MV-4-11 (cell line): ENCODE measurements around the gene FKBP4.
A peak's percentile ranks its signal among the peaks of the same experiment; 100 is the strongest.
"Not testable (repeated sequence)": the region's sequence is repeated elsewhere in the genome, so short reads cannot be mapped to it uniquely, and the experiment has no call there.

Source experiments
- DNase-seq: peaks from one replicate; lab custom pipeline; 2025; lab: John Stamatoyannopoulos, UW

The FKBP4 gene, protein sequence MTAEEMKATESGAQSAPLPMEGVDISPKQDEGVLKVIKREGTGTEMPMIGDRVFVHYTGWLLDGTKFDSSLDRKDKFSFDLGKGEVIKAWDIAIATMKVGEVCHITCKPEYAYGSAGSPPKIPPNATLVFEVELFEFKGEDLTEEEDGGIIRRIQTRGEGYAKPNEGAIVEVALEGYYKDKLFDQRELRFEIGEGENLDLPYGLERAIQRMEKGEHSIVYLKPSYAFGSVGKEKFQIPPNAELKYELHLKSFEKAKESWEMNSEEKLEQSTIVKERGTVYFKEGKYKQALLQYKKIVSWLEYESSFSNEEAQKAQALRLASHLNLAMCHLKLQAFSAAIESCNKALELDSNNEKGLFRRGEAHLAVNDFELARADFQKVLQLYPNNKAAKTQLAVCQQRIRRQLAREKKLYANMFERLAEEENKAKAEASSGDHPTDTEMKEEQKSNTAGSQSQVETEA

DNA sequence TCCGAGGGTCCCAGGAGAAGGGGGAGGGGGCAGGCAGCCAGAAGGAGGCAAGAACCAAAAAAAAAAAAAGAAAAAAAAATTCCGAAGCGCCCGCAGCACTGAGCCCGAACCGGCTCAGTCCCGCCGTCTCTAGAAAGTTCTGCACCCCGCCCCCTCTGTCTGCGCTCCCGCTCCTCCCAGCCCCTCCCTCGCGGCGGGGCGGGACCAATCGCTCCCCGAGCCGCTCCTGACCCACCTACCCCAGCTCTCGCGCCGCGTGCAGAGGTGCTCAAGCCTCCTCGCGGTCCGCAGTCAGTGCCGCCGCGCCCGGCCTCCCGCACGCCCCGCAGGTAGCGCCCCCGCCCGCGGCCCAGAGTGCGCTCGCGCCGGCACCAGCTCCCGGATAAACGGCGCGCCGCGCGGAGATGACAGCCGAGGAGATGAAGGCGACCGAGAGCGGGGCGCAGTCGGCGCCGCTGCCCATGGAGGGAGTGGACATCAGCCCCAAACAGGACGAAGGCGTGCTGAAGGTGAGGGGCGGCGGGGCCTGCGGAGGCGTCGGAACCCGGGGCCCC lies at the start of gene FKBP4:
Gene FKBP4, plus strand, starts transcription at position 235 of the 554 bp plus-strand sequence. Its CDS starts 170 bp downstream, at position 405.
- DNase-seq = peak; percentile 75

DNA sequence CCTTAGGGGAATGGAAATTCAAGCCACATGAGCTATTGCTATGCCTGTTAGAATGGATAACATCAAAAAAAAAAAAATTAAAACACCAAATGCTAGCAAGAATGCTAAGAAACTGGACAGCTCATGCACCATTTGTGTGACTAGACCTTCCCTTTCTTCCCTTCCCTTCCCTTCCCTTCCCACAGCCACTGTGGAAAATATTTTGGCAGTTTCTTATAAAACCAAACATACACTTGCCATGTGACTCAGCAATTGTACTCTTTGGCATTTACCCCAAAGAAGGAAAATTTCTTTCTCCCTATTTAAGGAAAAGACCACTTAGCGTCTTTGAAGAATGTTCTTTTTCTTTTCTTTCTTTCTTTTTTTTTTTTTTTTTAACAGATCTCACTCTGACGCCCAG lies 49.1 kb upstream of the FKBP4 start:
- DNase-seq = no peak

DNA sequence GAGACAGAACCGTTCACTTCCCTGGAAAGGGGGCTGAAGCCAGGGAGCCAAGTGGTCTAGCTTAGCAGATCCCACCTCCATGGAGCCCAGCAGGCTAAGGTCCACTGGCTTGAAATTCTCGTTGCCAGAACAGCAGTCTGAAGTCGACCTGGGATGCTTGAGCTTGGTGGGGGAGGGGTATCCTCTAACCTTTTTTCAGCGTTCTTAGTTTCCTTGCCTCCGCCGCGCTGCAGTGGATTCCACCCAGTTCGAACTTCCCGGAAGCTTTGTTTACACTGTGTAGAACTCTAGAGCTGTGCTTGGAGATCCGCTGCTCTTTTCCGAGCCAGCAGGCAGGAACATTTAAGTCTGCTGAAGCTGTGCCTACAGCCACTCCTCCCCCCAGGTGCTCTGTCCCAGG lies 45.2 kb upstream of the FKBP4 start:
- DNase-seq = no peak

DNA sequence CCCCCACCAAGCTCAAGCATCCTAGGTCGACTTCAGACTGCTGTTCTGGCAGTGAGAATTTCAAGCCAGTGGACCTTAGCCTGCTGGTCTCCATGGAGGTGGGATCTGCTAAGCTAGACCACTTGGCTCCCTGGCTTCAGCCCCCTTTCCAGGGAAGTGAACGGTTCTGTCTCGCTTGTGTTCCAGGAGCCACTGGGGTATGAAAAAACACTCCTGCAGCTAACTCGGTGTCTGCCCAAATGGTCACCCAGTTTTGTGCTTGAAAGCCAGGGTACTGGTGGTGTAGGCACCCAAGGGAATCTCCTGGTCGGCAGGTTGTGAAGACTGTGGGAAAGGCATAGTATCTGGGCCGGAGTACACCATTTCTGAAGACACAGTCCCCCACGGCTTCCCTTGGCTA lies 44.6 kb upstream of the FKBP4 start:
- no peak for DNase-seq

DNA sequence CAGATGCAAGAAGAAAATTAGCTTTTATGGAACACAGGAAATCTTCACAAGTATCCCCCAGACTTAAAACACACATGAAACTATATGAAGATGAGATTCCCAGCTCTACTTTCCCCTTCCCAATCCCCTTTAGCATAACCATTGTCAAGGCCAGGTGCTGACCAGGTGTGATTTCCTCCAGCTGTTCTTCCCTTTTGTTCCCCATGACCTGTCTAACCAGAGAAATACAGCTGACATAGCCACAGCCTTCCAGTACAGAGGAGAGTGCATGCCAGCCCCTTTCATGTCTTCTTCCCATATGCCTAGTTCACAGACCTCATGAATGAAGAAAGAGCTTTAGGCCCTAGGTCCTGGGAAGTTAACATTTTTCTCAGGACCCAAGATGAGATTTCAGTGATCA lies 43.5 kb upstream of the FKBP4 start:
- DNase-seq = no peak

DNA sequence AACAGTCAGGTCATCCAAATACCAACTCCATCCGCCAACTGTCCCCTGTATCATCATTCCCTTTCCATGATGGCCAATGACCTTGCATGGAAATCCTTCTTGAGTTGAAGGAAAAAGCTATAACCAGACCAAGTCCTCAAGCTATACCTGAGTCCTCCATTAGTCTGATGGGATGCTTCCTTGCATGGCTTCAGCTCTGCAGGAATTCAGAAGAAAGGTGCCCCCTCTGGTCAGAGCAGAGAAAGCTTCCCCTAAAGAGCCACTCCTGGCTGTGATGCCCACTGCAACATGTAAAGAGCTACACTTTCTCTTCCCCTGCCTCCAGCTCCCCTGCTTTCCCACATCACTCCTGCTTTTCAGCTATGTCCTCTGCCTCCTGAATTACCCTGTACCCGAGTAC lies 43.1 kb upstream of the FKBP4 start:
- DNase-seq = no peak

DNA sequence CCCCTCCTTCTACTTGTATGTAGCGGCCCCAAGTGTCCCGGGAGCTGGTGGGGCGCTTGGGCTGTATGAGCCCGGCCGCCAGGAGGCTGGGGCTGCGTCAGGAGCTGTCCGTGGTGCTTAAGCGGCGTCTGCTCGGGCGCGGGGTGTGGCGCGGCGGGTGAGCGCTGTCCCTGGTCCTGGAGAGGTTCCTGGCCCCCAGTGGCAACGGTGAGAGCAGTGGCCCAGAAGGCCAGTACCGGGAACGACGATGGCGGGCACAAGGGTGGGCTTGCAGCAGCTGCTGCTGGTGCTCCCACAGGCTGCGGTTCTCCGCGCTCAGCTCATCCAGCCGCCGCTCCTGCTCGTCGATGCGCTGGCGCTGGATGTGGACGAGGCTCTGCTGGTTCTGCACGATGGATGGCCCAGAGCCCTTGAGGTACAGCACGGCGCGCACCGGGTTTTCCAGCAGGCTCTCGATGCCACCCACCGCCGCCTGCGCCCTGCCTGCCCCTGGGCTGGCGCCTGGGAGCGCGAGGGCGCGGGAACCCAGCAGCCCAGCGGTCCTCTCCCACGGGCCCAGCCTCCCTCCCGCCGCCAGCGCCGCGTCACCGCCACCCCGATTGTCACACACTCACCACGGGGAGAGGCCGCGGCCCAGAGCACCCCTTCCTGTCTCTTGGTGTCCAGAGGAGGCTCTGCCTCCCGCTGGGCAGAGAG lies 41.9 kb upstream of the FKBP4 start:
- peak; percentile 47 for DNase-seq

DNA sequence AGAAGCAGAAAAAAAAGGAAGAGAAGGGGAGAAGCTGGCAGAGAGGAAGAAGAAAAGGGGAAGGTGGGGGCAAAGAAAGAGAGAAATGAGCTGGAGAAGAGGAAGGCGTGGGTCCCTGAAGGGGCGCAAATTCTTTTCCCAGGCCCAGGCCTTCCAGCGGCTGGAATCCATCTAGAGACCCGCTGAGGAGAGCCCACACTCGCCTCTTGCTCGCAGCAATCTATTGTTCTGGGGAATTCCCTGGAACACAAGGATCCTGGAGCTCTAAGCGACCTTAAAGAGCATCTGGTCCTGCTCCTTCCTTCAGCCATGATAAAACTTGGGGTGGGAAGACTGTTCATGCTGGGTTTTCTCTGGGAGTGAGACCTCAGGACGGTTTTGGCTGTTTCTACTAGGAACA lies 41.2 kb upstream of the FKBP4 start:
- no peak for DNase-seq

DNA sequence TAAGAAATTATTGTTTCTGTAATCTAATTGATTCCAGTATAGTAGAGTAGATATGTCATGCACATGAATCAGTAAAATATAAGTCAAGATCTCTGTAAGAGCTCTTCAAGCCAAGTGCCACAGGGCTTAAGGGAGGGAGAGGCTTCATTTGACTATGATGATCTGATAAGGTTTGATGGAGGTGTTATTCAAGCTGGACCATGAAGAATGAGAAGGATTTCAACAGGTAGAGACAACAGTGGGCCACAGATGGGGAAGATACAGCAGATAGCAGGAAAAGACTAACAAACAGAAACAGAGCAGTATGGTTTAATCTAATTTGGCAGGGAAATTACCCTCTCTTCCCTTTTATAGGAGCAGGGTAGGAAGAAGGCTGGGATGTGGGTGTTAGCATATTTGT lies 40.6 kb upstream of the FKBP4 start:
- no peak for DNase-seq

DNA sequence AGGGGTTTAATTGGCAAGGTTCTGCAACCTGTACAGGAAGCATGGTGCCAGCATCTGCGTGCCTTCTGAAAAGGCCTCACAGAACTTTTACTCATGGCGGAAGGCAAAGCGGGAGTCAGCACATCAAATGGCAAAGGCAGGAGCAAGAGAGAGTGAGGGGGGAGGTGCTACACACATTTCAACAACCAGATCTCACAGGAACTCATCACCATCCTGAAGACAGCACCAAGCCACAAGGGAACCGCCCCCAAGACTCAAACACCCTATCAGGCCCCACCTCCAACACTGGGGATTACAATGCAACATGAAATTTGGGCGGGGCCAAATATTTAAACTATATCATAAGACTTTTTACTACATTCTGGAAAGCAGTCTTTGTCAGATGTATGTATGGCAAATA lies 38.0 kb upstream of the FKBP4 start:
- DNase-seq = no peak

DNA sequence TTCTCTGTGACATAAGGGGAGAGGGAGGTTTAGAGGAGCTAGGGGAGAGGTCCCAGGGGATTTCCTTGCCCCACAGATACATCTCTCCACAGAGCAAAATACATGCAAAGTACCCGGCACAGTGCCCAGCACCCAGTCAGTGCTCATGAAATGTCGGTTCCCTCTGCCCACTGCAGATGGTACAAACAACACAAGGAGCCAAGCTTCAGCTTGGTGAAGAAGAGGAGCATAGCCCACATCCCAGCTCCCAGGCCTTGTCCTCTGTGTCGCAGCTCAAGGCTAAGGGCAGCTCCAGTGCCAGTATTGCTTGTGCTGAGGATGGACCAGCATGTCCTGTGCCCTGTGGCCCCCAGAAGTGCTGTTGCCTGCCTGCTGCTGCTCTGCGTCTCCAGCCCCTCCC lies 35.0 kb upstream of the FKBP4 start:
- no peak for DNase-seq

DNA sequence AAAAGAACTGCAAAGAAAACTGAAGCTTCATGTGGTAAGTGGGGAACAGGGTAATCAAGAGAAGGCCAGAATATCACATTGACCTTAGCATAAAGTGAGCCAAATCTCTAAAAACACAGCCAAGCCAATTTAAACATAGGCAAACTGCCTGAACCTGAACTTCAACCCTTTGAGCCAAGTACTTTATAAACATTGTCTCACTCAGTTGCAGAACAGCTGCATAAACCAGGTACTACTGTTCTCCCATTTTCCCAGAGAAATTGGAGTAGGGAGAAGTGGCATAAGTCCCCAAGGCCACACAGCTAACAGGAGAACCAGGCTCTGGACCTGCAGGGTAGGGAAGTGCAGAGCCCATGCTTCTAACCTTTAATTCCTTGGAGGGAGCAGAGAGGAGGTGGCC lies 30.4 kb upstream of the FKBP4 start:
- DNase-seq = no peak

DNA sequence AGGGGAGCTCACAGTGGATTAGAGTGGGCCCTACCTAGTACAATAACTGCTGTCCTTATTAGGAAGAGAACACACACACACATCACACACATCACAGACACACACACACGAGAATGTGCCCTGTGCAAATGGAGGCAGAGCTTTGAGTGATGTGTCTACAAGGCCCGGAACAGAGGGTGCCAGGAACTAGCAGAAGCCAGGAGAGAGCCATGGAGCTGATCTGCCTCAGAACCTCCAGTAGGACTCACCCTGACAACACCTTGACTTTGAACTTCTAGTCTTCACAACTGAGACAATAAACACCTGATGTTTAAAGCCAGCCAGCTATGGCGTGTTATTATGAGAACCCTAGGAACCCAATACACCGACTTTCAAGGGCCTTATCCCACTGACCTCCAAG lies 29.7 kb upstream of the FKBP4 start:
- DNase-seq = no peak

DNA sequence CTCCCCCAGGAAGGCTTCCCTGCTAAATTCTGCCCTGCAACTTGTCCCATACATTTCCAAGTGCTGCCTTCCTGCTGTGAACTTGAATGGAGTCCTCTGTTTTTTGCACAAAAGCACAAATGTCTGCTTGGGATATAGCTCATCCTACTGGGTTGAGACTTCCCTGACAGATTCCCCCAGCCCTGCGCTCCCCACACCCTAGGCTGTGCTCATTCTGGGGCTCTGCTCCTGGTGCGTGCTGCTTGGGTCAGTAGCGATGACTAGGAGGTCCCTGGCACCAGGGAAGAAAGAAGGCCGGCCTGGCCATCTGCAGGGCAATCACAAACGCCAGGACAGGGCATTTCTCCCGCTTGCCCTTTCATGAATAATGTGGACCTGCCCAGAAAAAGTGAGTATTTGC lies 29.2 kb upstream of the FKBP4 start:
- DNase-seq = no peak

DNA sequence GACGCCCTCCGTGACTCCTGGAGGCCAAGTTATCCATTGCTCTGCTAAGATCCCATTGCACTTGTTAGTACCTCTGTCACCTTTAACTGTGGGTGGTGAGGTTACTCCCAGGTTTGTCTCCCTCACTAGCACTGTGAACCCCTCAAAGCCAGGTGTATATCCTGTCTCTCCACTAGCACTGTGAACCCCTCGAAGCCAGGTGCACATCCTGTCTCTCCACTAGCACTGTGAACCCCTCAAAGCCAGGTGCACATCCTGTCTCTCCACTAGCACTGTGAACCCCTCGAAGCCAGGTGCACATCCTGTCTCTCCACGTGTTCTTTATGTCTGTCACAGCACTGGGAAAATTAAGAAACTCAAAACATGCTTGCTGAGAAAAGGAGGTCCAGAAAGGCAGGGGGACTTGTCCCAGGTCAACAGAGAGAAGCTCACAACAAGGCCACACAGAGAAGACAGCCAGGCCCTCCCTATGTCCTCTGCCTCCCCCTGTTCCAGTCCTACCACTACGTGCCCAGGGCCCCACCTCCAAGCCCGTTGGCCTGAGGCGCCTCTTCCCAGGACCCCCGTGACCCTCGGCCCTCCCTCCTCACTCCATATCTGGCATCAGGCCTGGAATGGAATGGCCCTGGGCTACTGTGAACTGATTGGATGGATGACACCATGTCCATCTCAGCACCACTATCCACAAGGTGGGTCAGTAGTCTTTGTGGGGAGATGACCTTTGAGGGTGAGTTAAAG lies 26.4 kb upstream of the FKBP4 start:
- DNase-seq = no peak

DNA sequence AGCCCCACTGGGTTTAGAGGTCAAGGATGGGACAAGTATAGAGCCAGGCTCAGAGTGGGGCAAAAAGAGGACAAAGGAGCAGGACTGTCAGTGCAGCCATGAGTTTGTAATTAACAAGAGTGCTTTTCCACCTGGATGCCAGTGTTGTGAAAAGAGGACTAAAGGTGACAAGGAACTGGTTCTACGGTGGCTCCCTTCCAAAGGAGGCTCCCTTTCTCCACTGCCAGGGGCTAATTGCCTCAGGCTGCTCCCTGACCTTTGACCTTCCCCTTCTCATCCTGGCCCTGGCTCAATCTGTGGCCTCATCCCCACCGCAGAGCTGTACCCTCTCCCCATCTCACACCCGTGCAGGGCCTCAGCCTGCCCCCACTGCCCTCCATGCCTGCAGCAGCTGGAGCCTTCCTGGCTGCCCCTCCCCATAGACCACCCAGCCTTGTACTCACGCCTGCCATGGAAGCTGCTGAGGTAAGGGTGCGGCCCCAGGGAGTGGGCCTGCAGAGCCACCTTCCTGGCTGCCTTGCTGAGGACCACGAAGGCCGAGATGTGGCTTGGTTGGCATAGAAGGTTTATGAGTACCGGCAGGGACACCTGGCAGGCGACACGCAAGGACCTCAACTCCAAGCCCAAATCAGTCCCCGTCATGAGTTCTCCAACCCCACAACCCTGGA lies 24.8 kb upstream of the FKBP4 start:
- DNase-seq = no peak

DNA sequence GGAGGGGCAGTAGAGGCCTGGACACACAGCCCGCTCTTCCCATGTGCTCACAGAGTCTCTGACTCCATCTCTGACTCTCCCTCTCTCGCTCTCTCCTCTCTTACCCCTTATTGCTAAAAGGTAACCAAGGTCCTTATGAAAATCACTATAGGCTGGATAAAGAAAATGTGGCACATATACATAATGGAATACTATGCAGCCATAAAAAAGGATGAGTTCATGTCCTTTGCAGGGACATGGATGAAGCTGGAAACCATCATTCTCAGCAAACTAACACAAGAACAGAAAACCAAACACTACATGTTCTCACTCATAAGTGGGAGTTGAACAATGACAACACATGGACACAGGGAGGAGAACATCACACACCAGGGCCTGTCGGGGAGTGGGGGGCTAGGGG lies 24.2 kb upstream of the FKBP4 start:
- not testable (repeated sequence) for DNase-seq

DNA sequence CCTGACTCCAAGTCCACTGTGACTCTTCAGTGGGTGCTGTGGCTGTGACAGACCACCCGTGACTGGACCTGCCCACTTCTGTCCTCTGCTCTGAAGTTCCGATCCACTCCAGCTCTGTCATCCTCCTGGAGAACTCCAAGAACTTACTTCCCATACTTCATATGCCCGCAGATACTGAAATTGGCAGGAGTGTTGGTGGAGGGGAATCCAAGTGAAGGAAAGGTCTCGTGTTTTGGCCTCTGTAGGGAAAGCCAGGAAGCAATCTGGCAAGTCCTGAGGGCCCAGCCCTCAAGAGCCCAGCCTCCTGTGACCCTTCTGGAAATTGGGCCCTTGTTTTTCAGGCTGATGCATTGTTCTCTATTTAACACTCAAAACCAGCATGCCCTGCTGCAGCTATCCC lies 22.4 kb upstream of the FKBP4 start:
- no peak for DNase-seq

DNA sequence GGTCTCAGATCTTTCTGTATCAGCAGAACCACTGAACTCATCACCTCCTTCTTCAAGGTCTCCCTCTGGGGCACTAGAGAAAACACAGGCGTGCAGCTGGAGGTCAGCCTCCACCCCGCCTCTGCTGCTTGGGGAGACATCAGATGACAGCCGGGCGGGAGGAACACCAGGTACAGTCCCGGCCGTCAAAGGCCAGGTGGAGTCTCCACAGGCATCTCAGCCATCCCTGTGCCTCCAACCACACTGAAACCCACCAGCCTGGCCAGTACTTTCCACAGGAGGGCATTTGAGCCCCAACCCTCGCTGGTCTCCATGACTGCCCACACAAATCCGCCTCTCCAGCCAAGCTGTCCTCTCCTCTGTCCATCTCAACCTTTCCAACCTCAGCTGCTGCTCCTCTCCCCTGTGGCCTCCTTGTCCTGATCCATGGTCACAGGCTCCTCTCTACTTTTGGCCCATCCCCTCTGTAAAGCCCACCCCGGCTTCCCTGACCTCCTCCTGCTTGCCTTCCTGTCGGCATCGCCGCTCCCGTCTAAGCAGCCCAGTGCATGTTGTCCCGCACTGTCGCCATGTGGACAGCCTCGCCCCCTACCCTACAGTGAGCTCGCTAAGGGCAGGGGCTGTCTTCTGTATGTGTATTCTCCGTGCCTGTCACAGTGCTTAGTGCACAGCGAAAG lies 21.4 kb upstream of the FKBP4 start:
- no peak for DNase-seq

DNA sequence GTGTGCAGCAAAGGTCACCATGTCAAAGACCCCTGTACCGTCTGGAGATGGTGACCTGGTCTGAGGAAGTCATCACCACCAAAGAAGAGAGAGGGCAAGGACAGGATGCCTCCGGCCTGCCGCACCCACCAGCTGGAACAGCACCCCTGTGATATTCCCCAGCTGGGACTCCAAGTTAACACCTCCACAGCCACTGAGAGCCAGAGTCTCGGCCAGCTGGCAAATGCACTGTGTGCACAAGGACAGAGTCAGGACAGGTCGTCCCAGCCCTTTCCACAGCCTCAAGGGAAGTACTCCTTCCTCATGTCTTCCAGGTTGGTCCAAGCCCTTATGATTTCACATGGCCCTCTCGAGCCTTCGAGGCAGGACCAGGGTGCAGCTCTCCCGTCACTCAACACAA lies 19.3 kb upstream of the FKBP4 start:
- DNase-seq = no peak

DNA sequence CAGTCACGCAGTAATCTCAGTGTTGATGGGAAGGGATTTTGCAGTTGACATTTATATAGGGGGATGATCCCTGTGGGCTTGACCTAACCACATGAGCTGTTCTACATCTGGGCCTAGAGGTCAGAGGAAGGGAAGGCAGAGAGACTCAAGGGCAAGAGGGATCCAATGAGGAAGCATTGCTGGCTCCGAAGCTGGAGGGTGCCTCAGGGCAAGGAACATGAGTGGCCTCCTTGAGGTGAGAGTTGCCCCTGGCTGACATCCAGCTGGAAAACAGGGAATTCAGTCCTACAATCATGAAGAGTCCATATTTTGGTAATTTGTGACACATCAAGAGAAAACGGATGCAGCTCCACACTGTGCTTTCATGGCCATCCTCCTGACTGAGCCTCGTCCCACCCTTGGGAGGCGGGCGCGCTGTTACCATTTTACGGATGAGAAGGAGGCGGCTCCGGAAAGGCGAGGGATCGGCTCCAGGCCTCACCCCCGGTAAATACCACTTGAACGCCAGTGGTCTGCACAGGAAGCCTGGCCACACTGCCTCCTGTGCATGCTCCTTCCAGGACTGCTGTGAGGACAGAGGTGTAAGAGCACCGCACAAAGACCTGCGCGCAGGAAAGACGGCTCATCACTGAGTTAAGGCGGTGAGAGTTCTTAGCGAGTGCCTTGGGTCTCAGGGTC lies 18.5 kb upstream of the FKBP4 start:
- DNase-seq = no peak
